ENCODE results near the gene MRTFA. TPM values are rescaled to one million over a fixed set of nuclear protein-coding genes. Genes with fewer than 3 reads are reported as not detected.
A peak's percentile ranks its signal among the peaks of the same experiment; 100 is the strongest.

Gene MRTFA
- total RNA-seq, 1 donor from 2014 or later: 99.3 TPM

GRCh38 chr22:40408718-40409612 lies 227.6 kb downstream of the MRTFA start:
- DNase-seq (ENCODE audit: low spot score in 2 of 2): peak; percentile 7 to 63
- no peaks in the 10 kb centered on the region for H3K27me3 ChIP-seq
- TF ChIP-seq CTCF (IDR thresholded peaks at IDR 0.05): no peak
- no peak overlapping the region for H3K4me3 ChIP-seq
- peaks cover 71 to 76% of the 10 kb centered on the region in 2 donors for H3K36me3 ChIP-seq
- H3K4me1 ChIP-seq: no peaks in the 10 kb centered on the region
- no peak overlapping the region for H3K27ac ChIP-seq
- H3K9me3 ChIP-seq: no peaks in the 10 kb centered on the region
- intact Hi-C loops (cut with DNase I): no loop called here

GRCh38 chr22:40407831-40408717 lies 228.4 kb downstream of the MRTFA start:
- Histone ChIP-seq H3K27ac (no peak overlapping the region), H3K4me3 (no peak overlapping the region), H3K9me3 (no peaks in the 10 kb centered on the region), H3K36me3 (peaks cover 71 to 85% of the 10 kb centered on the region in 2 donors), H3K4me1 (no peaks in the 10 kb centered on the region), H3K27me3 (no peaks in the 10 kb centered on the region)
- no peak for TF ChIP-seq CTCF (IDR thresholded peaks at IDR 0.05)
- intact Hi-C loops (cut with DNase I): no loop called here
- peak; percentile 6 to 59 for DNase-seq (ENCODE audit: low spot score in 2 of 2)

GRCh38 chr22:40407021-40407761 lies 229.3 kb downstream of the MRTFA start:
- intact Hi-C loops (cut with DNase I): no loop called here
- H3K4me3 ChIP-seq: no peak overlapping the region
- peaks cover 71 to 92% of the 10 kb centered on the region in 2 donors for H3K36me3 ChIP-seq

GRCh38 chr22:40406063-40406890 lies 230.2 kb downstream of the MRTFA start:
- peaks cover 74 to 97% of the 10 kb centered on the region in 2 donors for H3K36me3 ChIP-seq
- H3K4me1 ChIP-seq: no peaks in the 10 kb centered on the region
- no peak overlapping the region for H3K4me3 ChIP-seq
- intact Hi-C loops (cut with DNase I): no loop called here
- H3K27ac ChIP-seq: no peak overlapping the region
- peak in 1 of 2 donors; percentile 5 for DNase-seq (ENCODE audit: low spot score in 2 of 2)
- no peaks in the 10 kb centered on the region for H3K27me3 ChIP-seq
- no peaks in the 10 kb centered on the region for H3K9me3 ChIP-seq
- TF ChIP-seq CTCF (IDR thresholded peaks at IDR 0.05): no peak

More at GRCh38 chr22:40407021-40407761, 229.3 kb downstream of the MRTFA start:
- TF ChIP-seq CTCF (IDR thresholded peaks at IDR 0.05): no peak
- DNase-seq (ENCODE audit: low spot score in 2 of 2): peak; percentile 6 to 64
- no peak overlapping the region for H3K27ac ChIP-seq
- no peaks in the 10 kb centered on the region for H3K9me3 ChIP-seq
- H3K4me1 ChIP-seq: no peaks in the 10 kb centered on the region
- H3K27me3 ChIP-seq: no peaks in the 10 kb centered on the region

Data from ascending aorta (tissue), 2 donors.